A673 (cell line): Measurements from ENCODE around the gene EEFSEC. TPM values are rescaled to one million over a fixed set of nuclear protein-coding genes. Genes with fewer than 3 reads are reported as not detected.

ENCODE experiments used
- BruUV-seq: library from RNA; stranded (reverse); fragments of 400-500 nt; replicated peaks from 2 replicates; lab custom pipeline; 2021; lab: Mats Ljungman, UMichigan
- CTCF ChIA-PET: fragments of 300-600 bp; sonication (Branson Sonifier 250); formaldehyde crosslinking; loops from one replicate; lab custom pipeline; 2022; ENCODE audit warnings: antibody characterized with exemption; lab: Charles Lee
- POLR2A ChIA-PET: fragments of 300-600 bp; sonication (Branson Sonifier 250); formaldehyde crosslinking; loops from one replicate; lab custom pipeline; 2022; ENCODE audit warnings: antibody characterized with exemption; ENCODE audit not compliant: low non-redundant PET; lab: Charles Lee
- DNase-seq: peaks from one replicate; pipeline ENCODE4 v3.0.0-alpha.2; 2015; ENCODE audit warnings: low spot score
- H3K27ac ChIP-seq: fragments of 200-600 bp; sonication (generic); 2 replicates; pipeline ENCODE4 v1.5.1; 2016; ENCODE audit warnings: mixed run types, low read depth, mild to moderate bottlenecking, mixed read lengths, antibody characterized with exemption, low read length; ENCODE audit not compliant: poor library complexity, severe bottlenecking
- H3K27me3 ChIP-seq: fragments of 200-600 bp; sonication (generic); replicated peaks from 2 replicates; pipeline ENCODE4 v1.6.1; 2017; ENCODE audit warnings: mixed run types, low read depth, mild to moderate bottlenecking, mixed read lengths, antibody characterized with exemption, low read length; ENCODE audit not compliant: insufficient read depth, poor library complexity
- H3K36me3 ChIP-seq: fragments of 200-600 bp; sonication (generic); 2 replicates; pipeline ENCODE4 v1.6.1; 2016; ENCODE audit warnings: mixed run types, mild to moderate bottlenecking, mixed read lengths, antibody characterized with exemption, low read length; ENCODE audit not compliant: insufficient read depth, poor library complexity, severe bottlenecking
- H3K4me1 ChIP-seq: fragments of 200-600 bp; sonication (generic); 2 replicates; pipeline ENCODE4 v1.6.1; 2017; ENCODE audit warnings: mixed run types, mild to moderate bottlenecking, mixed read lengths, antibody characterized with exemption, low read length; ENCODE audit not compliant: insufficient read depth, poor library complexity, severe bottlenecking
- H3K4me3 ChIP-seq: fragments of 200-600 bp; sonication (generic); 2 replicates; pipeline ENCODE4 v1.5.1; 2016; ENCODE audit warnings: low read depth, mixed run types, mild to moderate bottlenecking, mixed read lengths, low read length; ENCODE audit not compliant: poor library complexity, severe bottlenecking
- H3K9me3 ChIP-seq: fragments of 200-600 bp; sonication (generic); 2 replicates; pipeline ENCODE4 v1.6.1; 2016; ENCODE audit warnings: mixed run types, low read depth, mild to moderate bottlenecking, mixed read lengths, antibody characterized with exemption, low read length; ENCODE audit not compliant: poor library complexity, severe bottlenecking
- EZH2 ChIP-seq: fragments of 200-600 bp; sonication (generic); IDR thresholded peaks from 2 replicates; pipeline ENCODE4 v1.6.1; 2017; ENCODE audit warnings: borderline replicate concordance, low read depth, mild to moderate bottlenecking, mixed read lengths, antibody characterized with exemption, low read length; ENCODE audit not compliant: poor library complexity, severe bottlenecking
- intact Hi-C: fragments of 100-400 bp; cut with micrococcal nuclease; formaldehyde crosslinking; loops from one replicate; pipeline ENCODE4 v1.10.0; 2022; ENCODE audit not compliant: unreplicated experiment
- total RNA-seq: library from RNA; stranded (reverse); gene quantifications from 2 replicates; pipeline ENCODE4 v1.2.3, GENCODE V29; 2021
- TF ChIP-seq, protein P1 (sequence below): fragments of 300-800, 200-600 bp; sonication (generic); conservative IDR thresholded peaks from 2 replicates; pipeline ENCODE4 v1.5.1; 2017; ENCODE audit warnings: low read depth, mild to moderate bottlenecking, antibody characterized with exemption, low read length, moderate library complexity, mixed read lengths

Gene EEFSEC
- total RNA-seq, 1 experiment from 2014 or later, result 19.7 TPM

DNA sequence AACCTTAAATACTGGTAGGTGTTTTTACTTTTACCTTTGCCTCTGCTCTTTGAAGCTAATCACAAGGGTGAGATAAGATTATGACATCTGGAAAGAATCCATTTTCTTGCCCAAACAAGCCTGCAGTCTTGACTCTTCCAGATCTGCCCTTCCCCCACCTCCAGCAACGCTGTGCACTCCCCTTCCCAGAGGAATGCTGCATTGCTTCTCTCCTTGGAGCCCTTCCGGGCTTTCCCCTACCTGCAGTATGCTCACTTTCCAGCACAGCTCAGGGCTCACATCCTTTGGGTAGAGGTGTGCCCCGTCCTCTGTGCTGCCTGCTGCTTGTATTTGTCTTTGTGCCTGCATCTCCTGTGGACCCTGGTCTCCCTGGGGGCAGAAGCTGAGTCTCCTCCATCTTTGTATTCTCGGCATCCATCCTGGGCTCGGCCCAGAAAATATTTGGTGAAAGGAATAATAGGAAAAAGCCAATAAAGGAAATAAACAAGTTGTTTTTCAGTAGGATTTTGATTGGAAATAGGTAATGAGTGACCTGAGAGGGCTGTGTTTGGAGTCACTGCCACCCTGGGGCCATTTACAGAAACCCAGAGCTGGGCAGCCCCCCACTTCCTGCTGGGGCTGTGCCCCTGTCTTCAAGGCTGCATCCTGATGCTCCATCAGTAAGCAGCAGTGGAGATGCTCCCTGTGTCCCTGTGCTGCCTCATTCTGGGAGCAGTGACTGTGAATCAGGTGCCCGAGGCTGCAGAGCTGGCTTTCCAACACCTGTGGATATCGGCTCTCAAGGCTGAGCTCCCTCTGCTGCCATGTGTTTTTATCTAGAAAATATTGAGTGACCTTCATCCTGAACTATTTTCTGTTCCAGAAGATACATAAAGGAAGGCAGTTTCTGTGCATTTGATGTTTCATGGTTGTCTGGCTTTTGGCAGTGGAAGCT is 117.5 kb downstream of the EEFSEC start:
- Histone ChIP-seq H3K27ac (no peak overlapping the region), H3K27me3 (no peaks in the 10 kb centered on the region), H3K36me3 (no peaks in the 10 kb centered on the region), H3K4me1 (peaks cover 9% of the 10 kb centered on the region), H3K9me3 (no peaks in the 10 kb centered on the region), H3K4me3 (no peak overlapping the region)
- TF ChIP-seq, protein P1, sequence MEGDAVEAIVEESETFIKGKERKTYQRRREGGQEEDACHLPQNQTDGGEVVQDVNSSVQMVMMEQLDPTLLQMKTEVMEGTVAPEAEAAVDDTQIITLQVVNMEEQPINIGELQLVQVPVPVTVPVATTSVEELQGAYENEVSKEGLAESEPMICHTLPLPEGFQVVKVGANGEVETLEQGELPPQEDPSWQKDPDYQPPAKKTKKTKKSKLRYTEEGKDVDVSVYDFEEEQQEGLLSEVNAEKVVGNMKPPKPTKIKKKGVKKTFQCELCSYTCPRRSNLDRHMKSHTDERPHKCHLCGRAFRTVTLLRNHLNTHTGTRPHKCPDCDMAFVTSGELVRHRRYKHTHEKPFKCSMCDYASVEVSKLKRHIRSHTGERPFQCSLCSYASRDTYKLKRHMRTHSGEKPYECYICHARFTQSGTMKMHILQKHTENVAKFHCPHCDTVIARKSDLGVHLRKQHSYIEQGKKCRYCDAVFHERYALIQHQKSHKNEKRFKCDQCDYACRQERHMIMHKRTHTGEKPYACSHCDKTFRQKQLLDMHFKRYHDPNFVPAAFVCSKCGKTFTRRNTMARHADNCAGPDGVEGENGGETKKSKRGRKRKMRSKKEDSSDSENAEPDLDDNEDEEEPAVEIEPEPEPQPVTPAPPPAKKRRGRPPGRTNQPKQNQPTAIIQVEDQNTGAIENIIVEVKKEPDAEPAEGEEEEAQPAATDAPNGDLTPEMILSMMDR, result no peak
- no peak for TF ChIP-seq EZH2
- POLR2A ChIA-PET, result no interaction called here
- BruUV-seq, result no TSS peak
- DNase-seq, result no peak
- CTCF ChIA-PET, result no interaction called here
- intact Hi-C loops, result no loop called here

DNA sequence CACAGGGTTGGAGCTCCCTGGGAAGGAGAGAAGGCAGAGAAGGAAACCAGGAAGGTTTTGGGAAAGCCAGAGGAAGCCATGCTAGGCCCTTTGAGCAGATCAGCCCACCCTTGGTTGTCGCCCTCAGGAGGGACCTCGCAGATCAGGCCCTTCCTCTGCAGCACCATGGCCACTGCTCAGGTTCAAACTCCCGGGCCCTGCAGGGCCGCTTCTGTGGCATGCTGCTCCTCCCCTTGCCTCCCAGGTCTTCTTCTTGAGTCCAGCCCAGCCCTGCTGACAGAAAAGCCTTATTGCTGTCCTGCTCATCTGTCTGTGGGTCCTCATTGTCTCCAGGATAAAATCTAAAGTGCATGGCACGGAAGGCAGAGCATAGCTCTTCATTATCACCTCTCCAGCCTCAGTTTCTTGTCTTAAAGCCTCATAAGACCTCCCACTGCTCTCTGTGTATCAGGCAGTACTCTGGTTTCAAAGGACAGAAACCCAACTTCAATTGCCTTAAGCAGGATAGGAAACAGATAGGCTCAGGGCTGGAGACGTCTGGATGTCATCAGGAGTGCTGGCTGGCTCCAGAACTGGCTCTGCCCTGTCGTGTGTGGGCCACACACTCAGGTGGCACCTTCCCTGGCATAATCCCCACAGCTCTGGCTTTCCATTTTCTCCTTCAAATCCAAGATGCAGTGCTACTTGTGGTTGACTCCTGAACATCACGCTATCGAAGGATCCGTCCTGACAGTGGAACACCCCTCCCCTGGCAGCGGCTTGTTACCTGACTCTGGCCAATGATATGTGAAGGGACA is 118.5 kb downstream of the EEFSEC start:
- H3K36me3 ChIP-seq, result no peaks in the 10 kb centered on the region
- no peaks in the 10 kb centered on the region for H3K9me3 ChIP-seq
- TF ChIP-seq EZH2, result no peak
- TF ChIP-seq, protein P1, result no peak
- DNase-seq, result no peak
- POLR2A ChIA-PET, result no interaction called here
- no peaks in the 10 kb centered on the region for H3K4me1 ChIP-seq
- no peak overlapping the region for H3K4me3 ChIP-seq
- no peak overlapping the region for H3K27ac ChIP-seq
- no peaks in the 10 kb centered on the region for H3K27me3 ChIP-seq
- no TSS peak for BruUV-seq
- intact Hi-C loops, result no loop called here
- CTCF ChIA-PET, result no interaction called here

DNA sequence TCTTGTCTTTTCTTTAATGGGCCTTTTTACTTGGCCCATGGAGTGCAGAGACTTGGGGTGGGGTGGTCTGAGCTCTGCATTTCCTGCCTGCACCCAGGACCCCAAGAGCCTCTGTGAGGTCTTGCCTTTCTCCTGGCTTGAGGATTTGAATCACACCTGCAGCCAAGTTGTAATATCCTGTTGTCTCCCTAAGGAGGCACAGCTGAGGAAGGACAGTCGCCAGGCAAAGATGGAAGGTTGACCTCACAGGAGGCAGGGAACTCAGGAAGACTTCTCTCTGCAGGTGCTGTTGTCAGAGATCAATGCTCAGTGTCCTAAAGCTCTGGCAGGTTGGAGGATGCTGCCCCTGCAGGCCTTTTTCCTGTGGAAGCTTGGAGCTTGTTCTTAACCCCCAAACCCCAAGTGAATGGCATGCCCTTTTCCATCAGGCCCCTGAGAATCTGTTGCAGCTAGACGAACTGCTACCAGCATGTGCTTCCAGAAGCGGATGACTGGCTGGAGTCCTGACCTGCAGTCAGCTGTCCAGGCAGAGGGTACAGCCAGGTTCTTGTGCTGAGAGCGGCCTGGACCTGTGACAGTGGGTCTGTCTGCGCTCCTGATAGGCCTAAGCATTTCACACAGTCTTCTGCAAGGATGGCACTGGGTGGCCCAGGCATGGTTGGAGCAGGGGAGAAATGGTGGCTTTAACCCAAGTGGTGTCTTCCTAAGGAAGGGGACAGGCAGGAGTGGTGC is 120.0 kb downstream of the EEFSEC start:
- BruUV-seq, result no TSS peak
- intact Hi-C loops, result no loop called here
- H3K27ac ChIP-seq, result no peak overlapping the region
- TF ChIP-seq, protein P1, result no peak
- TF ChIP-seq EZH2, result no peak
- ChIA-PET CTCF (no interaction called here), POLR2A (no interaction called here)
- H3K9me3 ChIP-seq, result no peaks in the 10 kb centered on the region
- H3K36me3 ChIP-seq, result no peaks in the 10 kb centered on the region
- H3K4me3 ChIP-seq, result no peak overlapping the region
- peaks cover 3% of the 10 kb centered on the region for H3K4me1 ChIP-seq
- DNase-seq, result no peak
- H3K27me3 ChIP-seq, result no peaks in the 10 kb centered on the region
